Mucosa of rectum (tissue), 2 donors: ENCODE measurements around the gene ZGPAT.

Source experiments
- H3K27ac ChIP-seq, 2 donors: one replicate each; pipeline ENCODE4 v1.7.0; 2013; ENCODE audit warnings: inconsistent platforms in 2 of 2, low read depth in 2 of 2, low read length in 2 of 2
- H3K27me3 ChIP-seq, 2 donors: one replicate each; pipeline ENCODE4 v1.7.0; 2013; ENCODE audit warnings: low read length in 2 of 2; ENCODE audit not compliant: control insufficient read depth in 2 of 2, insufficient read depth in 2 of 2
- H3K36me3 ChIP-seq, 2 donors: one replicate each; pipeline ENCODE4 v1.7.0; 2013; ENCODE audit warnings: low read length in 2 of 2; ENCODE audit not compliant: control insufficient read depth in 2 of 2, insufficient read depth in 2 of 2
- H3K4me1 ChIP-seq, 2 donors: one replicate each; pipeline ENCODE4 v1.7.0; 2013; ENCODE audit warnings: low read length in 2 of 2, mild to moderate bottlenecking in 1 of 2; ENCODE audit not compliant: control insufficient read depth in 2 of 2, insufficient read depth in 2 of 2
- H3K4me3 ChIP-seq, 2 donors: one replicate each; pipeline ENCODE4 v1.7.0; 2013; ENCODE audit warnings: low read length in 2 of 2
- H3K9ac ChIP-seq, 2 donors: one replicate each; pipeline ENCODE4 v1.7.0; 2013; ENCODE audit warnings: low read length in 2 of 2, low read depth in 1 of 2, mild to moderate bottlenecking in 1 of 2
- H3K9me3 ChIP-seq, 2 donors: one replicate each; pipeline ENCODE4 v1.7.0; 2013; ENCODE audit warnings: low read length in 2 of 2; ENCODE audit not compliant: control insufficient read depth in 2 of 2
- donor health status: healthy.
- donor health status: Normal muscosa, but diverticular disease.

The ZGPAT gene

DNA sequence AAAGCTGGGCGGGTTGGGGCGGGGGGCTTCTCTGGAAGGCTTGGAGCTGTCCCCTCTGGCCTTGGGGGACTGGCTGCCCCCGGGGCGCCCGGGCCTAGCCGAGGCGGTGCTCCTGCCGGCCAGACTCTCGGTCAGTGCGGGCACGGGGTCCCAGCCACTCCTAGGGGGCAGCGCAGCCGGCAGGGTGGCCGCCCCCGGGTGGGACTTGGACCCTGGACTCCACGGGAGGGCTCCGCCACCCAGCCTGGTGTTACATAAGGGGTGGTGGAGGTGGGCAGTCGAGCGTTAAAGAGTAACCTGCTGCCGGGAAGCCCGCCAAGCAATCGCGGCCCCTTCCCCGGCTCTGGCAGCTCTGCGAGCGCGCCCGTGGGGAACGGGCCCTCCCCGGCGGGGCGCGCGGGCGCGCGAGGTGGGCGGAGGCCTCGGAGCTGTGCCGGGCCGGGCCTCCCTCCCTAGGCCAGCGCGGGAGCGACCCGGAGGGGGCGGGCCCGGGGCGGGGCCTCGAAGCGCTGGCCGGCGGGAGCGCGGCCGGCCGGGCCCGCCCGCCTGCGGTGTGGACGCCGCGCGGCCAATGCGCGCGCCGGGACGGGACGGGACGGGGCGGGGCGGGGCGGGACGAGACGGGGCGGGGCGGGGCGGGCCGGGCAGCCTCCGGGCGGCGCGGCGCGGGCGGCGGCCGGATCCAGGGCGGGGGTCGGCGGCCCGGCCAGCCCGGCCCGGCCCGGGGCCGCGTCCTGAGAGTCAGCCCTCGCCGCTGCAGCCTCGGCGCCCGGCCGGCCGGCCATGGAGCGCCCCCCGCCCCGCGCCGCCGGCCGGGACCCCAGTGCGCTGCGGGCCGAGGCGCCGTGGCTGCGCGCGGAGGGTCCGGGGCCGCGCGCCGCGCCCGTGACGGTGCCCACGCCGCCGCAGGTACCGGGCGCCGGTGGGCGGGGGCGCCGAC lies 31.6 kb downstream of the ZGPAT start, which contains the start of gene SLC2A4RG:
SLC2A4RG (plus strand) TSS at position 647 of the 940 bp plus-strand sequence; CDS start at position 784, 137 bp downstream.
- peak within 1 kb of the TSS; percentile 56 to 78 for H3K9ac ChIP-seq
- no peaks in the 10 kb centered on the region for H3K27me3 ChIP-seq
- H3K36me3 ChIP-seq = peaks cover 1 to 12% of the 10 kb centered on the region in 2 donors
- no peaks in the 10 kb centered on the region for H3K9me3 ChIP-seq
- H3K4me1 ChIP-seq = peaks cover 37 to 39% of the 10 kb centered on the region in 2 donors
- peak within 1 kb of the TSS; percentile 69 to 75 for H3K4me3 ChIP-seq
- H3K27ac ChIP-seq = peak within 1 kb of the TSS; percentile 89 to 92

DNA sequence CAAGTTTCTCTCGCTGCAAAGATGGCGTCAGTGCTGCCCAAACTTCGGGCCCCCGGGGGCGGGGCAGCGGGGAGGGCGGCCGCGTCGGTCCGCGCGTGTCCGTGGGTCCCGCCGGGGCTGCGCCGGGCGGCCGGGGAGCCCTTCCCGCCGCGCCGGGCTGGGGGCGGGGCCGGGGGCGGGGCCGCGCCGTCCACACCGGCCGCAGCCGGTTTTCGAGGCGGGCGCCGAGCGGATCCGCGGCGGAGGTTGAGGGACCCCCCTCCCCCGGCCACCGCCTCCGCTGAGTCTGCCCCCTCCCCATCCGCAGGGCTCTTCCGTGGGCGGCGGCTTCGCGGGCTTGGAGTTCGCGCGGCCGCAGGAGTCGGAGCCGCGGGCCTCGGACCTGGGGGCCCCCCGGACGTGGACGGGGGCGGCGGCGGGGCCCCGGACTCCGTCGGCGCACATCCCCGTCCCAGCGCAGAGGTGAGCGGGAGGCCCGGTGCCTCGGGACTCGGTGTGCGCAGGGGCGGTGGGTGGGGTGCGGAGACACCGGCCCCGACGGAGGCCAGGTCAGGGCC lies 32.3 kb downstream of the ZGPAT start:
- Histone ChIP-seq H3K4me1 (peaks cover 37 to 39% of the 10 kb centered on the region in 2 donors), H3K9ac (peak overlapping the region; percentile 56 to 78), H3K4me3 (peak overlapping the region; percentile 69 to 75), H3K27ac (peak overlapping the region; percentile 89 to 92), H3K36me3 (peaks cover 0 to 7% of the 10 kb centered on the region in 2 donors), H3K27me3 (no peaks in the 10 kb centered on the region), H3K9me3 (no peaks in the 10 kb centered on the region)

DNA sequence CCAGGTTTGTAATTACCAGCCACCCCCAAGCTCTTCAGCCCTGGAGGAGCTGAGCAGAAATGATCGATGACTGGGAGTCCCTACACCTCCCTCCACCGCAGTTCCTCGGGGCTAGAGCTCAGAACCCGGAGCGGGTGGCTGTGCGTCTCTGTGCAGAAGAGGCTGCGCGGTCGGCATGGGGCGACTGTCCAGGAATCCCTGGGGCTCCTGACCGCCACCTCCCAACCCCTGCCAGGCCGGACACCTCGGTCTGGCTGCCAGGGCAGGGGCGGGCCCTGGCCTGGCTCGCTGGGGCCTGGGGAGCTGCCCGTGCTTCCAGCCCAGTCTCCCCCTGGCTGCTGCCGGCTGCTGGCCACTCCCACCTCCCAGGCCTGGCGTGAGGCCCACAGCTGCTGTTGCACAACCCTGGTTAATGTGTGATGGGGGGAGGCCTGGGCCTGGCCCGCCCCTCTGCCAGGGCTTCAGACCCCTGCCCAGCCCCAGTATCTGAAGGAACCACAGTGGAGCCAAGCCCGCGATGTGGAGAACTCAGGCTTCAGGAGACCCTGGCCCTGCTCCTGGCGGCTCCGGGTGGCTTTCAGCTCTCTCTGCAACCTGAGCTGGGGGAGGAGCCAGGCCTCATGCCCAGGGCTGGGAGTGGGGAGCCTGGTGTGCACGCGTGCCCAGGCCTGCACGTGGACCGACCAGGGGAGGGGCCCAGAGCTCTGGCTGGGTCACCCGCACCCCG lies 33.0 kb downstream of the ZGPAT start:
- Histone ChIP-seq H3K27ac (peak overlapping the region; percentile 89 to 92), H3K27me3 (no peaks in the 10 kb centered on the region), H3K9me3 (no peaks in the 10 kb centered on the region), H3K36me3 (peaks cover 0 to 2% of the 10 kb centered on the region in 2 donors), H3K4me1 (peaks cover 34 to 36% of the 10 kb centered on the region in 2 donors), H3K4me3 (peak overlapping the region; percentile 69 to 75), H3K9ac (peak overlapping the region; percentile 56 to 78)

DNA sequence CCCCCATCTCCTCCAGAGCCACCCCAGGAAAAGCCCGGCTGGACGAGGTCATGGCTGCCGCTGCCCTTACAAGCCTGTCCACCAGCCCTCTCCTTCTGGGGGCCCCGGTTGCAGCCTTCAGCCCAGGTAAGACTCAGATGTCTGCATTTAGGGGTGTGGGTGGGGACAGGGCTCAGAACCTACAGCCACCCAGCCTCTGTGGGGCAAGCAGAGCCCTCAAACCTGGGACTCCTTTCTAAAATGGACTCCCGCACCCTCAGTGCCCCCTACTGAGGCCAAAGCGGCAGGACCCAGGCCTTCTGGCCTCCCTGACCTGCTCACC lies 33.5 kb downstream of the ZGPAT start:
- H3K4me1 ChIP-seq = peaks cover 29 to 31% of the 10 kb centered on the region in 2 donors
- H3K4me3 ChIP-seq = peak overlapping the region in 1 of 2 donors; percentile 69
- H3K36me3 ChIP-seq = no peaks in the 10 kb centered on the region
- H3K27me3 ChIP-seq = no peaks in the 10 kb centered on the region
- peak overlapping the region in 1 of 2 donors; percentile 89 for H3K27ac ChIP-seq
- peak overlapping the region in 1 of 2 donors; percentile 78 for H3K9ac ChIP-seq
- H3K9me3 ChIP-seq = no peaks in the 10 kb centered on the region

DNA sequence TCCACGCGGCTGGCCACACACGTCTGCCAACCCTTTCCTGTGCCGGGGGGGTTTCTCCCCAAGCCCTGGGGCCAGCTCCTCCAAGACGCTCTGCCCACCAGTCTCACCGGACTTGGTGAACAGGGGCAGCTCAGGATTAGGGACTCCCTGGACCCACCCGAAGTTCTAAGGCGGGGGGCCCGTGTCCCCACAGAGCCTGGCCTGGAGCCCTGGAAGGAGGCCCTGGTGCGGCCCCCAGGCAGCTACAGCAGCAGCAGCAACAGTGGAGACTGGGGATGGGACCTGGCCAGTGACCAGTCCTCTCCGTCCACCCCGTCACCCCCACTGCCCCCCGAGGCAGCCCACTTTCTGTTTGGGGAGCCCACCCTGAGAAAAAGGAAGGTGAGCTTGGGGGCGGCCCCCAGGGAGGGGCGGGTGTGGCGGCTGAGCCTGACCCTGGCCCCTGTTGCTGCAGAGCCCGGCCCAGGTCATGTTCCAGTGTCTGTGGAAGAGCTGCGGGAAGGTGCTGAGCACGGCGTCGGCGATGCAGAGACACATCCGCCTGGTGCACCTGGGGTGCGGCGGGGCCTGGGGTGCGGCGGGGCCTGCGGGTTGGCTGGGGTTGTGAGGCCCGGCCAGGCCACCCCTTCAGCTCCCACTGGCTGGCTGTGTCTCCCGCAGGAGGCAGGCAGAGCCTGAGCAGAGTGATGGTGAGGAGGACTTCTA lies 34.0 kb downstream of the ZGPAT start:
- no peaks in the 10 kb centered on the region for H3K9me3 ChIP-seq
- H3K36me3 ChIP-seq = no peaks in the 10 kb centered on the region
- peaks cover 24 to 26% of the 10 kb centered on the region in 2 donors for H3K4me1 ChIP-seq
- H3K9ac ChIP-seq = peak overlapping the region in 1 of 2 donors; percentile 78
- H3K4me3 ChIP-seq = no peak overlapping the region
- H3K27me3 ChIP-seq = no peaks in the 10 kb centered on the region
- H3K27ac ChIP-seq = no peak overlapping the region

DNA sequence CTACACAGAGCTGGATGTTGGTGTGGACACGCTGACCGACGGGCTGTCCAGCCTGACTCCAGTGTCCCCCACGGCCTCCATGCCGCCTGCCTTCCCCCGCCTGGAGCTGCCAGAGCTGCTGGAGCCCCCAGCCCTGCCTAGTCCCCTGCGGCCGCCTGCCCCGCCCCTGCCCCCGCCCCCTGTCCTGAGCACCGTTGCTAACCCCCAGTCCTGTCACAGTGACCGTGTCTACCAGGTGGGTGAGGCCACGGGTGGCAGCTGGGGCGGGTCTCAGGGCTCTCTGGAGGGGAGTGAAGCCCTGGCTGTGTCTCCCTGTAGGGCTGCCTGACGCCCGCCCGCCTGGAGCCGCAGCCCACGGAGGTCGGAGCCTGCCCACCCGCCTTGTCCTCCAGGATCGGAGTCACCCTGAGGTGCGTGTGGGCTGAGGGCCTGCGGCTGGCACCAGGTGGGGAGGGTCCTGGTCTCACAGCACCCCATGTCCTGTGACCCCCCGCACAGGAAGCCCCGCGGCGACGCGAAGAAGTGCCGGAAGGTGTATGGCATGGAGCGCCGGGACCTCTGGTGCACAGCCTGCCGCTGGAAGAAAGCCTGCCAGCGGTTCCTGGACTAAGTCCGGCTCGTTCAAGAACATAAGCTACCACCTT lies 34.7 kb downstream of the ZGPAT start:
- H3K27me3 ChIP-seq = no peaks in the 10 kb centered on the region
- H3K36me3 ChIP-seq = no peaks in the 10 kb centered on the region
- no peaks in the 10 kb centered on the region for H3K9me3 ChIP-seq
- H3K4me3 ChIP-seq = no peak overlapping the region
- no peak overlapping the region for H3K27ac ChIP-seq
- H3K9ac ChIP-seq = no peak overlapping the region
- H3K4me1 ChIP-seq = peaks cover 18 to 20% of the 10 kb centered on the region in 2 donors

DNA sequence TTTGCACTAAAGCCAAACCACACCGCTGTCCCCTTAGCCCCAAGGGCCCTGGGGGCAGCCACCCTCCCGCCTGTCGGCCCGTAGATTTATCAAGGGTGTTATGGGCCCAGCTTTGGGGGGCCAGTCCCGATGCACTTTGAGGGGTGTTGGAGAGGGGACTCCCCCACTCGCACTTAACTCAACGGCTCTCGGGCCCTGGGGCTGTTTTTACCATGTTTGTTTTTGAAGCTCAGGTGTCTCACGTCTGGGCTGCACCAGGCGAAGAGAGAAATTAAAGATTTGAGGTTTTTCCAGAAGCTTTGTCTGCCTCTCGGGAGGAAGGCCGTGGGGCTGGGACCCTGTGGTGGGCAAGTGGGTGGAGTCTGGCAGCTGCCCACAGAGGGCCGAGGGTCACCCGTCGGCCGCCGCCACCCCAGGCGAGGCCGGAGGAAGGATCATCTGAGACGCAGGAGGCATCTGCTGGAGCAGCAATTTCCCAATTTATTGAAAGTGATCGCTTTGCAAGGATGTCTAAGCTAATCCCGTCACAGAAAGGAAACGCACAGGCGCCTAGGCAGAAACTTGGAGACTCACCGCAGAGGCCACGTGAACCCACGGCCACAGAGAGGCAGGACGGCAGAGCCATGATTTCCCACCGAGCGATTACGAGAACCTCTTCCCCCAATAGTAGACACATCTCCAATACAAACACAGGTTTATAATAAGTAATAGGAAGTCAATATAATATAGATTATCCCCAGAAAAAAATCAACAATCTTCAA lies 35.6 kb downstream of the ZGPAT start:
- no peaks in the 10 kb centered on the region for H3K9me3 ChIP-seq
- H3K36me3 ChIP-seq = no peaks in the 10 kb centered on the region
- peaks cover 14 to 16% of the 10 kb centered on the region in 2 donors for H3K4me1 ChIP-seq
- H3K4me3 ChIP-seq = no peak overlapping the region
- no peaks in the 10 kb centered on the region for H3K27me3 ChIP-seq
- H3K27ac ChIP-seq = no peak overlapping the region
- H3K9ac ChIP-seq = no peak overlapping the region

DNA sequence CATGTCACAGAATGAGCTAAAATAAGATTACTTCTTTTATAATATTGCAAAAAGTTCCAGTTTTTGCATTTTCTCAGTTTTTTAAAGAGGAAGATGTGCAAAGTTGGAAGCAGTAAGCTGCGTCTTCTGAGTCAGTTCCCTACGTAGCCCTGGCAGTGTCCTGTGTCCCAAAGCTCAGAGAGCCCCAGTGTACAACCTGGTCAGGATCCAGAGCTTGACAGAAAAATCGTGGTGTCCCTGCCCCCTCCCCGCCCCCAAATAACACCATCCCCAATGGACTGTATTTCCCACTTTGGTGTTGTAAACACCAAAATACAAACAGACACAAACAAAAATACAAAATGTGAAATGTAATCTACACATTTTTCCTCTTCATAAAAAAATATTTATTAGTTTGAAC lies 36.3 kb downstream of the ZGPAT start:
- H3K27me3 ChIP-seq = no peaks in the 10 kb centered on the region
- no peak overlapping the region for H3K4me3 ChIP-seq
- peaks cover 8 to 12% of the 10 kb centered on the region in 2 donors for H3K4me1 ChIP-seq
- no peaks in the 10 kb centered on the region for H3K36me3 ChIP-seq
- no peaks in the 10 kb centered on the region for H3K9me3 ChIP-seq
- no peak overlapping the region for H3K27ac ChIP-seq
- H3K9ac ChIP-seq = no peak overlapping the region
